H54 (cell line): Measurements from ENCODE around the gene XPOT.

Experiments used
- DNase-seq: peaks from one replicate; pipeline ENCODE4 v3.0.0; 2011; ENCODE audit warnings: low spot score, mixed read lengths; ENCODE audit not compliant: insufficient read length
- FAIRE-seq: peaks from 3 replicates; lab custom pipeline; 2011; peaks lifted over from hg19 to GRCh38; lab: Jason Lieb, UNC
- POLR2A ChIP-seq: IDR thresholded peaks from 2 replicates; pipeline ENCODE4 v1.6.1; 2011; ENCODE audit warnings: low read depth, mild to moderate bottlenecking, low read length

Gene XPOT

DNA sequence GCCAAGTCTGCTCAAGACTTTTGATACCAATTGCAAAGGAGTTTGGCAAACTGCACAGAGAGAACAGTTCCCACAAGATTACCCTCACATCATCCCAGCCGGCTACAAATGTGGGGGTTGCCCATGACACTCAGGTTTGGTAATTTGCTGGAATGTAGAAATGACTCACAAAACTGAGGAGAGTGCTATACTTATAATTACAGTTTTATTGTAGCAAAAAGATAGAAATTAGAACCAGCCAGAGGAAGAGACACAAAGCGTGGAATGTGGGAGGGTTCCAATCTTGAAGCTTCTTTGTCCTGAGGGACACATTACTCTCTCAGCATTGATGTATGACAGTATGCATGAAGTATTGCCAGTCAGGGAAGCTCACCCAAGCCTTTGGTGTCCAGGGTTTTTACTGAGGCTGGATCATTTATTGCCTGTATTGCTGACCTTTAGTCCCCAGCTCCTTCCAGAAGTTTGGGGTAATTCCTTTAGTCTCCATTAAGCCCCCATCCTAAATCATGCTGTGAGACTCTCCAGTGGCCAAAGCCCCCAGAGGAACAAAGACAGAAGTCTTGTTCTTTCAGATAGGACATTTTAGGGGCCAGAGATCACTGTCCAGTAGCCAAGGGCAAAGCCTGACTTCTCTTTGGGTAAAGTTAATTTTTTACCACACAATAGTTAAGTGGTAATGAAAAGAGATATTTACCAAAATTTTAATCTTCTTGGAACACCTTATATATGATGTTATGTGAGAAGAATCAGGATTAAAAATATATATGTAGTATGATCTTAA is 57.6 kb downstream of the XPOT start:
- TF ChIP-seq POLR2A: no peak
- FAIRE-seq: peak; percentile 92
- no peak for DNase-seq

DNA sequence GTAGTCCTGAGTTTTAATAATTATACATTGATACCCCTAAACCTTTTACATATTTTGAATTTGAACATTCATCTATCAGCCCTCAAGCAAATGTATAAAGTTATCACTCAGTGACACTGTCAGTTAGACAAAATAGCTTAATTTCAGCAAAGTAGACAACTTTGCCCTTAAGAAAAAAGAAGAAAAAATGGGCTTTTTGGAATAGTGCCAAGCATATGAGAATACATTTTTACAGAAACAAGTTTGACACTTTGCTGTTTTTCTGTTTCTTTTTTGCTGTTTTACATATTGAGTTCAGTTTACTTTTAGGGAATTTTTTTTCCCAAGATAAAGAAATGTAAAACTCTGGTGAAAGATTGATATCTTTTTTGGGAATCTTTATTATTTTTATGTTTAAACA is 62.0 kb downstream of the XPOT start:
- no peak for DNase-seq
- FAIRE-seq: no peak
- TF ChIP-seq POLR2A: no peak

DNA sequence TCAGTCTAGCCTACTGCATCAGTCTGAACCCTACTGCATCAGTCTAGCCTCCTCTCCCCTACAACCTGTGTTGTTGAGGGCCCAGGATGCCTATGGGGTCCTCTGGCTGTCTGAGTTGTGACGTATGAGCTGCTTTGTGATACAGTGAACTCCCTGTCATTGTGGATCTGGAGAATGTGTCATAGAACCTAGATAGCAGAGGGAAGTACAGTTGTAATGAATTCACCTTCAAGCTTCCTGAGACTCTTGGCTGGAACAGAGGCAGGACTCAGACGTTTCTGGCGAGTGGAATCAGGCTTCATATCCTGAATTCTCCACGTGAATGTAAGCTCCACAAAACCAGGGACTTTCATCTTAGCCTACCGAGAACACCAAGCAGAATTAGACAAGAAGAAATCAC is 64.8 kb downstream of the XPOT start:
- FAIRE-seq: peak; percentile 64
- no peak for DNase-seq
- TF ChIP-seq POLR2A: no peak

DNA sequence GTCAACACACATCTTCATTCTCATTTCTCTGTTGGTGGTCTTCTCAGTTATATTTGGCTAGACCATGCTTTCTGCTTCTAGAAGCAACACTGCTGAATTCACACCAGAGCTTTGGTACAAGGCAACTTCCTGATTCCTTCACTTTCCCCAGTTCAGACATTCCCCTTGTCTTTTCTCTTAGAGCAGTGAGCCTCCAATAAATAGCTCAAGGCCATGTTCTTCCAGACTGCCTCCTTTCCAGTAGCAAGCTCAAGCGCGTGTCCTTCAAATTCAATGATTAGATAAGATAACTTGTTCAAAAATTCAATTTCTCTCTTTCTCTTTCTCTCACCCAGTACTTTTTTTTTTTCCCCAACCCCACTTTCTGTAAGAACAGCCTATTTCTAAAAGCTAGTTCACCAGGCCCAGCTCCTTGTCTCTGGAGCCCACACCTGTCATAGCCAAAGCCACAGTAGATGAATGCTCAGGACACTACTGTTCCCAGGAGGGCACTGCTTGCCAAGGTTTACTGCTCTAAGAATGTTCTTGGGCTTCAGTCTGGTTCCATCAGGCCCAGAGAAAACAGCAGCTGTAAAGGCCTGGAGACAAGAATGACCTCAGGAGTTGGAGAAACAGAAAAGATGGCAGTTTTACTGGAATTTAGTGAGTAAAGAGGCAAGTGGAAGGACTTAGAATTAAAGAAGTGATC is 65.4 kb downstream of the XPOT start:
- TF ChIP-seq POLR2A: no peak
- no peak for DNase-seq
- no peak for FAIRE-seq

DNA sequence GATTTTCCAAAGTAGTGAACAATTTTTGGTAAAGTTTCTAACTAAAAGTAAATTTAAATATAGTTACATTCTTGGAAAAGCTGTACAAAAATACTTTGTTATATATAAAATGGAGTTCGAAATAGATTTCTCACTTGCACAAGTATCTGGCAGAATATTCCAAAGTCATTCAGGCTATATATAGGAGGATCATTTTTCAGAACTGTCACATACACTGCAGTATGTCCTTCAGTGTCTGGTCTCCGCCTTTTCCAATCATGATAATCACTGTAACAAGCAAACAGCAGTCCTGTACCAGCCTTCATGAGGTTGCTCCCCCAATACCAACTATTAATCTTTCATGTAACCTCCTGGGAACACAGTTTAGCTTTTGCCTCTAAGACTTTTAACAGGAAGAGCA is 66.3 kb downstream of the XPOT start:
- FAIRE-seq: no peak
- no peak for DNase-seq
- no peak for TF ChIP-seq POLR2A

DNA sequence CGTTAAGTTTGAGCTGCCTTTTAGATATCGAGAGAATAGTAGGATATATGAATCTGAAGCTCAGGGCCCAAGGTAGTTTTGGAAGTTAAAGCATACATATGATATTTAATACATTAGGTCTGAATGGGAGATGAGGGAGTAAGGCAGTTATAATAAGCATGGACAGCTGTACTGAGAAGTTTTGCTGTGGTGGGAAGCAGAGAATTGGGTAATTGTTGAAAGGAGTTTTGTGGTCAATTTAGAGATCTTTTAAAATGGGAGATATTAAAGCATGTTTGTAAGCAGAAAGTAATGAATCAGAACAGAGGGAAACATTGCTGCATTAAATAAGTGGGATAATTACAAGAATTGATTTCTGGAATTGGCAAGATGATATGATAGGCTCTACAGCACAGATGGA is 69.0 kb downstream of the XPOT start:
- FAIRE-seq (no peak), DNase-seq (no peak)
- TF ChIP-seq POLR2A: no peak

DNA sequence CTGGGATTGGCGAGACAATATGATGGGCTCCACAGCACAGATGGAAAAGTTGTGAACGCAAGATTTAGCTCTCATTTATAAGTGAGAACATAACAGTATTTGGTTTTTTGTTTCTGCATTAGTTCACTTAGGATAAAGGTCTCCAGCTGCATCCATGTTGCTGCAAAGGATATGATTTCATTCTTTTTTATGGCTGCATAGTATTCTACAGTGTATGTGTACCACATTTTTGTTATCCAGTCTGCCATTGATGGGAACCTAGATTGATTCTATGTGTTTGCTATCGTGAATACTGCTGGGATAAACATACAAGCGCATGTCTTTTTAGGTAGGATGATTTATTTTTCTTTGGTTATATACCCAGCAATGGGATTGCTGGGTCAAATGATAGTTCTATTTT is 71.3 kb downstream of the XPOT start:
- FAIRE-seq (no peak), DNase-seq (no peak)
- TF ChIP-seq POLR2A: no peak

DNA sequence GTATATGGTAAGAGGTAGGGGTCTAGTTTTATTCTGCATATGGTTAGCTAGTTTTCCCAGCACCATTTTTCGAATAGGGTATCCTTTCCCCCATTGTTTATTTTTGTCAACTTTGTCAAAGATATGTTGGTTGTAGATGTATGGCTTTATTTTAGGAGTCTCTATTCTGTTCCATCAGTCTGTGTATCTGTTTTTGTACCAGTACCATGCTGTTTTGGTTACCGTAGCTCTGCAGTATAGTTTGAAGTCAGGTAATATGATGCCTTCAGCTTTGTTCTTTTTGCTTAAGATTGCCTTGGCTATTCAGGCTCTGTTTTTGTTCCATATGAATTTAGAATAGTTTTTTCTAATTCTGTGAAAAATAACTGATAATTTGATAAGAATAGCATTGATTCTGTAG is 72.7 kb downstream of the XPOT start:
- no peak for TF ChIP-seq POLR2A
- FAIRE-seq (peak; percentile 75), DNase-seq (no peak)

DNA sequence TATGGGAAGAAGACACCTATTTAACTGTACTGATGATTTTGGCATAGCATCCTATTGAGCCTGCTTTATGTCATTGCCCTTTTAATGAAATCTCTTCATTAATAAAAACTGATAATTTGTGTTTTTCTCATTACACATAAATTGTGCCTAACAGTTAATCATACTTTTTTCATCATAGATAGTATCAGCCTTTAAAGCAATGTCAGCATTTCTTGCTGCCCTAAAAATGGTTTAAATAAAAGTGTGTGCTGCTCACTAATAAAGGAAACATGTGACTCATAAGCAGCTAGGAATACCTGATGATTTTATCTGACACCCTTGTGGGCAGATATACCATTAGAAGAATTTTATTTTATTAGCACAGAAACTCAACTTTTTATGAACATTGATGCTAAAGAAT is 74.5 kb downstream of the XPOT start:
- FAIRE-seq (peak; percentile 33), DNase-seq (no peak)
- no peak for TF ChIP-seq POLR2A

DNA sequence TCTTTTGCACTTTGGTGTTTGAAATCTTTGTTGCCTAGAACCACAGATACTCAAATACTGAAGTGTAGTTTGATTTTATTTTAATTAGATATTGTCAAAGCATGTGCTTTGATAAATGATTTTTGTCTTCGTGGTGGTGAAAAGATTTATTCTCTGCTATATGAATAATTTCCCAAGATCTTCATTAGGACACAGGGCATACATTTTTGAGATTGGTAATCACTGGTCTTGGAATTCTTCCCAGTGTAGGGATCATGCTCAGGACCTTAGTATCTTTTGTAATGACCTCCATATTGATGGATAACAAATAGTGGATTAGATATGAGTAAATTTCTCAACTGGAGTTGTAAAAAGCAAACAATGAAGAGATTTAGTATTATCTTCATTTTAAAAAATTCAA is 76.0 kb downstream of the XPOT start:
- TF ChIP-seq POLR2A: no peak
- DNase-seq (no peak), FAIRE-seq (peak; percentile 38)

DNA sequence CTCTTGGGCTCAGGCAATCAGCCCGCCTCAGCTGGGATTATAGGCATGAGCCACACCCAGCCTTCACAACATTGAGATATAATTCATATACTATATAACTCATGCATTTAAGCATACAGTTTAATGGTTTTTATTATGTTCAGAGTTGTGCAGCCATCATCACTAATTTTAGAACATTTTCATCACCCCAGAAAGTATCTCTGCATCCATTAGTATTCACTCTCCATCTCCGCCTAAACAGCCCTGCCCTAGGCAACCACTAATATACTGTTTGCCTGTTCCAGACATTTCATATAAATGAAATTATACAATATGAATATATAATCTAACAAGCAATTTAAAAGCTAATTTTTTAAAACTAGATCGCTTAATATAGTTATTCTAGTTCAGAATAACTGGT is 82.5 kb downstream of the XPOT start:
- FAIRE-seq: no peak
- TF ChIP-seq POLR2A: no peak
- no peak for DNase-seq

DNA sequence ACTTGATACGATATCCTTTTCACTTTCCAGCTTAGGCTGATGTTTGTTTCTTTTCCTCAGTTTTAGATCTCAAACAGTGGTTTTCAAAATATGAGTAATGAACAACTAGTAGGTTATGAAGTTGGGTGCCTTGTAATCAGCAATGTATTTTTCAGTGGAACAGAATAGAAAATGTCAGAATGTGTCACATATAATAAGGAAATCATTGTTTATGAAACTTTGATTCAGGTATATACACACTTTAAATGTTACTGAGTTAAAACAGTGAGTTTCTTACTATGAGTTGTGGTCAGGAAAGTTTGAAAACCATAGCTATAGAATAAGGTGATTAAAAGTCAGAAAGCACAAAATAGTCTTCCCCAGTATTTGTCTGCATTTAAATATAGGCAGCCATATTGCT is 87.5 kb downstream of the XPOT start:
- no peak for TF ChIP-seq POLR2A
- FAIRE-seq (peak; percentile 73), DNase-seq (no peak)

DNA sequence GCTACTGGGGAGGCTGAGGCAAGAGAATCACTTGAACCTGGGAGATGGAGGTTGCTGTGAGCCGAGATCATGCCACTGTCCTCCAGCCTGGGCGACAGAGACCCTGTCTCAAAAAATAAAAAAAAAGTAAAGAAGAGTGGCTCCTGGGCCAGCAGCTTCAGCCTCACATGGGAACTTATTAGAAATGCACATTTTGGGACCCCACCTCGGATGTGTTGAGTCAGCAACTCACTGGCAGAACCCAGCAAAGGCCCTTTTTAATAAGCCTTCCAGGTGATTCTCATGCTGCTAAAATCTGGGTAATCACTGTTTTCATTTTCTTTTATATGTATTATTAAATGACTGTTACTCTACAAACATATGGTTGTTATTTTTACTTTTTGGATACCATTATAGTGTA is 89.3 kb downstream of the XPOT start:
- DNase-seq (no peak), FAIRE-seq (no peak)
- TF ChIP-seq POLR2A: no peak

DNA sequence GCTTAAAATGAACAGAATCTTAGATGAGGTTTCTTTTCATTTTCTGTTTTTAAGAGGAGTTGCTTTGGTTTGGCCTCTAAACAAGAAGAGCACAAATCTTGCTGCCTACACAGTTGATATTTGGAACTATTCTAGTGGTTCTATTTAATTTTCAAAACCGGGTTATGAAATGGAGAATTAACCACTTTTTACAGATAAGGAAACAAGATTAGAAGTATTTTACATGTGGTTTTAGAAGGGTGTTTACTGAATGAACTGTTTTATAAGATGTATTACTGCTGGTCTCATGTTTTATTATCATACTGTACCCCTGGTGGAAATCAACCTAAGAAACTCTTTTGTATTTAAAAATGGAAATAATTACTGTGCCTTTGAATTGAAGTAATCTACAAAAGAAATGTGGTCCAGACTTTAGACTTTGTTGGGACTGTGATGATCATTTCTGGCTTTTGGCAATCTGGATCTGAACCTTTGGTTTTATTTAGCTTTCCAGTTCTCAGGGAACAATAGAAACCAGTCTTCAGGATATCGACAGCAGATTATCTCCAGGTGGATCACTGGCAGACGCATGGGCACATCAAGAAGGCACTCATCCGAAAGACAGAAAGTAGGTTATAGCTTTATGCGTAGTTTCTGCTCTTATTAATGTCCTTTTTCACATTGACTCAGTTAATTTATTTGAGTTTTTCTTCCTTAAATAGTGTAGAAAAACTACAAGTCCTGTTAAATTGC is 91.0 kb downstream of the XPOT start:
- DNase-seq: no peak
- FAIRE-seq: no peak
- no peak for TF ChIP-seq POLR2A
